ENCODE data around the gene CYLD. TPM values are rescaled to one million over a fixed set of nuclear protein-coding genes. Genes with fewer than 3 reads are reported as not detected.

The CYLD gene
- polyA plus RNA-seq, 1 experiment: 27.8 TPM

DNA sequence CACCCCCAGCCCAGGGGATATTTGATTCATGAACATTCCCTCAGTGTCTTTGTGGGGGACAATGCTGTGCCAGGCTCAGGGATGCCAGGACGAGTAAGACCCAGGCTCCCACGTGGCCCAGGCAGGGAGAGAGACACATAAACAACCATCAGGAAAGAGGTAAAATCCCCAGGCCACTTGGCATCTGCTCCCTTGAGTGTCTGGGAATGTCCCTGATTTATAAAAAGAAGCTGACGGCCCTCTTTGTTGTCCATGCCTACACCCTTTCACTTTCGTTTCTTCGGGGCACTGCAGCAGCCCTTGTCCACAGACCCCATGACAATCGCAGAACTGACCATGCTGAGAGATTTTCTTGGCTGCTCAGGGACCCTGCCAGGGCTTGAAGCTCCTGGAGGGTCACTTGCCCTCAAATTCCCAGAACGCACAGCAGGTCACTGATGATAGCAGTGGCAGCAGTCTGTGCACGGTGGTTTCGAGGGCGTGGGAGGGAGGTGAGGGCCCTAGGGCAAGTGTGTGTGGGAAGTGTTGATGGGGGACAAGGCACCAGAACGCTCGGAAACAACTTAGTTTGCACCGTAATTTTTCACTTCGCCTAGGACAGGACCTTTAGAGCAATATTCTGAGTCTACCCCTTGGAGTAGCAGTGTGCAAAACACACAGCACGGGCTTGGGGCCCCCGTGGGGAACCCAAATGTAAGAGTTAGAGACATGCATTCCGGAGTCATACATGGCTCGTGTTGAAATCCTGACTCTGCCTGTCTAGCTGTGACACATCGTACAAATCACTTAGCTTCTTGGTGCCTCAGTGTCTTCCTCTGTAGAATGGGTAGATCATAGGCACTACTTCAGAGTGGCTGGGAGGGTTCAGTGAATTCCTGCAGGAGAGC lies 43.8 kb upstream of the CYLD start:
- DNase-seq (ENCODE audit: low read depth, low spot score): no peak
- Histone ChIP-seq H3K9me3 (ENCODE audit: control insufficient read depth, insufficient read depth, low read length) (no peaks in the 10 kb centered on the region), H3K27ac (ENCODE audit: low read depth, low read length) (no peak overlapping the region), H3K27me3 (ENCODE audit: control insufficient read depth, insufficient read depth, low read length) (peaks cover 8% of the 10 kb centered on the region), H3K4me3 (ENCODE audit: low read depth, low read length) (peak overlapping the region; percentile 46)
- ChIA-PET CTCF (interaction anchor here (0.9 to 2.5 kb wide), 2 partner anchors 33 to 108 kb away, joined by 4 to 11 read pairs; no protein-coding TSS in a partner anchor), POLR2A (no interaction called here)
- TF ChIP-seq, protein P1, sequence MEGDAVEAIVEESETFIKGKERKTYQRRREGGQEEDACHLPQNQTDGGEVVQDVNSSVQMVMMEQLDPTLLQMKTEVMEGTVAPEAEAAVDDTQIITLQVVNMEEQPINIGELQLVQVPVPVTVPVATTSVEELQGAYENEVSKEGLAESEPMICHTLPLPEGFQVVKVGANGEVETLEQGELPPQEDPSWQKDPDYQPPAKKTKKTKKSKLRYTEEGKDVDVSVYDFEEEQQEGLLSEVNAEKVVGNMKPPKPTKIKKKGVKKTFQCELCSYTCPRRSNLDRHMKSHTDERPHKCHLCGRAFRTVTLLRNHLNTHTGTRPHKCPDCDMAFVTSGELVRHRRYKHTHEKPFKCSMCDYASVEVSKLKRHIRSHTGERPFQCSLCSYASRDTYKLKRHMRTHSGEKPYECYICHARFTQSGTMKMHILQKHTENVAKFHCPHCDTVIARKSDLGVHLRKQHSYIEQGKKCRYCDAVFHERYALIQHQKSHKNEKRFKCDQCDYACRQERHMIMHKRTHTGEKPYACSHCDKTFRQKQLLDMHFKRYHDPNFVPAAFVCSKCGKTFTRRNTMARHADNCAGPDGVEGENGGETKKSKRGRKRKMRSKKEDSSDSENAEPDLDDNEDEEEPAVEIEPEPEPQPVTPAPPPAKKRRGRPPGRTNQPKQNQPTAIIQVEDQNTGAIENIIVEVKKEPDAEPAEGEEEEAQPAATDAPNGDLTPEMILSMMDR (IDR thresholded peaks at IDR 0.05; ENCODE audit: low read depth, low read length): no peak

DNA sequence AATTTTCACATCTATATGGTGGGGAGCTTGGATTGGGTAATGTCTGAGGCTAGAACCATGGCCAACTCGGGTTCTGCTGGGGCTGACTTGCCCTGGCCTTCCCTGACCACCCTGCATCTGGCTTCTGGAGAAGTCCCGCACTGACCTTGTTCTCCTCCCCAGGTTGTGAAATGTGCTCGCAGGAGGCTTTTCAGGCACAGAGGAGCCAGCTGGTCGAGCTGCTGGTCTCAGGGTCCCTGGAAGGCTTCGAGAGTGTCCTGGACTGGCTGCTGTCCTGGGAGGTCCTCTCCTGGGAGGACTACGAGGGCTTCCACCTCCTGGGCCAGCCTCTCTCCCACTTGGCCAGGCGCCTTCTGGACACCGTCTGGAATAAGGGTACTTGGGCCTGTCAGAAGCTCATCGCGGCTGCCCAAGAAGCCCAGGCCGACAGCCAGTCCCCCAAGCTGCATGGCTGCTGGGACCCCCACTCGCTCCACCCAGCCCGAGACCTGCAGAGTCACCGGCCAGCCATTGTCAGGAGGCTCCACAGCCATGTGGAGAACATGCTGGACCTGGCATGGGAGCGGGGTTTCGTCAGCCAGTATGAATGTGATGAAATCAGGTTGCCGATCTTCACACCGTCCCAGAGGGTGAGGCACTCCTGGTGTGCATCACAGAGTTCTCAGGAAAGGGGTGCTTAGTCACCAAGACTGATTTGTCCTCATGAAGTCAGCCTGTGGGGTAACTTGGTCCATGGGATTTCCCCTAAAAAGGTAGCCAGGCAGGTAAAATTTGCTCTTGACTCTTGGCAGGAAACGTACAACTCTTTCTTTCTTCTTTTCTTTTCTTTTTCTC lies 42.3 kb upstream of the CYLD start:
- peaks cover 6% of the 10 kb centered on the region; the same call in 1 of the 2 replicates for H3K9me3 ChIP-seq (ENCODE audit: control insufficient read depth, insufficient read depth, low read length)
- H3K4me3 ChIP-seq (ENCODE audit: low read depth, low read length): no peak overlapping the region
- ChIA-PET CTCF (interaction anchor here (1.2 to 1.6 kb wide), 2 partner anchors 33 to 106 kb away, joined by 3 to 4 read pairs; no protein-coding TSS in a partner anchor), POLR2A (no interaction called here)
- peaks cover under 1% of the 10 kb centered on the region for H3K27me3 ChIP-seq (ENCODE audit: control insufficient read depth, insufficient read depth, low read length)
- TF ChIP-seq, protein P1 (IDR thresholded peaks at IDR 0.05; ENCODE audit: low read depth, low read length): no peak
- DNase-seq (ENCODE audit: low read depth, low spot score): no peak
- no peak overlapping the region for H3K27ac ChIP-seq (ENCODE audit: low read depth, low read length)

DNA sequence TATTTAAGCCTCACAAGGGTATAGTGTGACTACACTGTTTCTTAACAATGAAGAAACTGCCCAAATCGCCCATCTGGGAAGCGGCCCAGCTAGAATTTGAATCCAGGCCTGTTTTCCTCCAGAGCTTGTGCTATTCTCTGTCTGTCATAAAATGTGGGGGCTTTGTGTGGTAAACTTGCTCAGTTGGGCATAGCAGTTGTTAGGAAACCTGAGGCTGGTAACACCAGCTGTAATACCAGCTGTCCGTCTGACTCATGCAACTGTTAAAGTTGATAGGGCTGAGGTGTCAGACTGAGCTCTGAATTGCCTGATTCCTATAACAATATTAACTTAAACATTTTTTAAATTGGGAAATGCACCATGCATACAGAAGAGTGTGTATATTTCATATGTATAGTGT lies 39.2 kb upstream of the CYLD start:
- no peak overlapping the region for H3K4me3 ChIP-seq (ENCODE audit: low read depth, low read length)
- no peaks in the 10 kb centered on the region for H3K27me3 ChIP-seq (ENCODE audit: control insufficient read depth, insufficient read depth, low read length)
- DNase-seq (ENCODE audit: low read depth, low spot score): no peak
- ChIA-PET CTCF (interaction anchor here (1.4 kb wide), 1 partner anchor 37 kb away, joined by 4 read pairs; no protein-coding TSS in a partner anchor), POLR2A (no interaction called here)
- TF ChIP-seq, protein P1 (IDR thresholded peaks at IDR 0.05; ENCODE audit: low read depth, low read length): no peak
- no peak overlapping the region for H3K27ac ChIP-seq (ENCODE audit: low read depth, low read length)
- peaks cover 7% of the 10 kb centered on the region; the same call in 1 of the 2 replicates for H3K9me3 ChIP-seq (ENCODE audit: control insufficient read depth, insufficient read depth, low read length)

DNA sequence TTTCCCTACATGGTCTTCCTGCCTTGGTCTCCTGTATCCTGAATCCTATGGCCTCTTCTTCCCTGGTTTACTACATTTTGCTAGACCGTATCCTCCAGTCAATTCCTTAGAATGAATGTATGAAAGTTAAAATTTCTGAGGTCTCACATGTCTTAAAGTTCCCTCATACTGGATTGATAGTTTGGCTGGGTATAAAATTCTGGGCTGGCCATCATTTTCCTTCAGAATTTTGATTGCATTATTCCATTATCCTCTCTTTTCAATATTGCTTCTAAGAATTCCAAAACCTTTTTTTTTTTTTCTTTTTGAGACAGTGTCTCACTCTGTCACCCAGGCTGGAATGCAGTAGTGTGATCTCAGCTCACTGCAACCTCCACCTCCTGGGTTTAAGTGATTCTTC lies 37.6 kb upstream of the CYLD start:
- Histone ChIP-seq H3K27me3 (ENCODE audit: control insufficient read depth, insufficient read depth, low read length) (no peaks in the 10 kb centered on the region), H3K27ac (ENCODE audit: low read depth, low read length) (no peak overlapping the region), H3K9me3 (ENCODE audit: control insufficient read depth, insufficient read depth, low read length) (peaks cover 7% of the 10 kb centered on the region; the same call in 1 of the 2 replicates), H3K4me3 (ENCODE audit: low read depth, low read length) (no peak overlapping the region)
- ChIA-PET POLR2A (no interaction called here), CTCF (interaction anchor here (0.8 kb wide), 1 partner anchor 102 kb away, joined by 3 read pairs; no protein-coding TSS in a partner anchor)
- TF ChIP-seq, protein P1 (IDR thresholded peaks at IDR 0.05; ENCODE audit: low read depth, low read length): no peak
- DNase-seq (ENCODE audit: low read depth, low spot score): no peak

Measured in AG04450 (cell line).